GM12878 (cell line): ENCODE data around the gene EHBP1. TPM values are rescaled to one million over a fixed set of nuclear protein-coding genes. Genes with fewer than 3 reads are reported as not detected.

Experiments used
- ATAC-seq: fragments of 200-7000 bp; cut with Tn5 transposase; 3 replicates; pipeline ENCODE4 v1.9.1; 2020; ENCODE audit warnings: mild to moderate bottlenecking, moderate library complexity
- BruUV-seq: library from RNA; stranded (reverse); fragments of 400-500 nt; replicated peaks from 2 replicates; lab custom pipeline; 2021; lab: Mats Ljungman, UMichigan
- CTCF ChIA-PET: fragments of 300-600 bp; sonication (Branson Sonifier 250); formaldehyde crosslinking; extraction: SDS; loops from one replicate; lab custom pipeline; 2021; ENCODE audit warnings: inconsistent platforms; lab: Yijun Ruan, JAX
- POLR2A ChIA-PET: fragments of 350-600 bp; formaldehyde crosslinking; extraction: SDS; loops from one replicate; lab custom pipeline; 2021; ENCODE audit warnings: inconsistent platforms; lab: Charles Lee
- RAD21 ChIA-PET: fragments of 300-600 bp; sonication (Branson Sonifier 250); formaldehyde crosslinking; loops from one replicate; lab custom pipeline; 2023; ENCODE audit warnings: antibody characterized with exemption; ENCODE audit not compliant: unreplicated experiment; lab: Charles Lee
- SMC1A ChIA-PET: fragments of 300-600 bp; sonication (Branson Sonifier 250); formaldehyde crosslinking; loops from one replicate; lab custom pipeline; 2023; ENCODE audit not compliant: unreplicated experiment, uncharacterized antibody; lab: Charles Lee
- DNase-seq: peaks from one replicate; pipeline ENCODE4 v3.0.0-alpha.2; 2011; ENCODE audit warnings: low read depth, low spot score
- FAIRE-seq: peaks from 3 replicates; lab custom pipeline; 2011; peaks lifted over from hg19 to GRCh38; lab: Jason Lieb, UNC
- H2AFZ ChIP-seq: 2 replicates; pipeline ENCODE4 v1.6.0; 2011; ENCODE audit warnings: low read depth, low read length, control low read depth; ENCODE audit not compliant: control insufficient read depth
- H3K27ac ChIP-seq: 2 replicates; pipeline ENCODE4 v1.5.1; 2011; ENCODE audit warnings: control low read depth; ENCODE audit not compliant: control insufficient read depth, insufficient read depth
- H3K27me3 ChIP-seq, 2 experiments: replicated peaks in 1 of 2; 2 replicates each; pipeline versions ENCODE4 v1.6.0 to v1.6.1; 2011; ENCODE audit warnings: low read length in 1 of 2; ENCODE audit not compliant: control insufficient read depth in 2 of 2, insufficient read depth in 2 of 2
- H3K36me3 ChIP-seq, 2 experiments: 2 replicates each; pipeline ENCODE4 v1.5.1; 2011; ENCODE audit warnings: low read length in 1 of 2; ENCODE audit not compliant: control insufficient read depth in 2 of 2, insufficient read depth in 2 of 2
- H3K4me1 ChIP-seq: 2 replicates; pipeline ENCODE4 v1.6.1; 2011; ENCODE audit warnings: mild to moderate bottlenecking, low read length, moderate library complexity, mixed read lengths; ENCODE audit not compliant: control insufficient read depth, insufficient read depth
- H3K4me2 ChIP-seq: 2 replicates; pipeline ENCODE4 v1.6.0; 2011; ENCODE audit warnings: control low read depth; ENCODE audit not compliant: control insufficient read depth, insufficient read depth
- H3K4me3 ChIP-seq: fragments of 200-600 bp; sonication (generic); 2 replicates; pipeline ENCODE4 v1.5.1; 2016
- H3K79me2 ChIP-seq: 2 replicates; pipeline ENCODE4 v1.6.0; 2011; ENCODE audit warnings: low read length; ENCODE audit not compliant: control insufficient read depth, insufficient read depth
- H3K9ac ChIP-seq: 2 replicates; pipeline ENCODE4 v1.8.0; 2011; ENCODE audit warnings: low read length, control low read depth, mixed read lengths; ENCODE audit not compliant: control insufficient read depth, insufficient read depth
- H3K9me3 ChIP-seq: replicated peaks from 3 replicates; pipeline ENCODE4 v1.5.1; 2011; ENCODE audit warnings: mild to moderate bottlenecking, low read length; ENCODE audit not compliant: control insufficient read depth, insufficient read depth
- H4K20me1 ChIP-seq: 2 replicates; pipeline ENCODE4 v1.6.0; 2011; ENCODE audit not compliant: control insufficient read depth, insufficient read depth
- CHD2 ChIP-seq: IDR thresholded peaks from 2 replicates; pipeline ENCODE4 v1.6.1; 2011; ENCODE audit warnings: low read depth, low read length, improper control_type of control experiment, borderline replicate concordance
- ETV6 ChIP-seq, 2 experiments: fragments of 450-650 bp in 1 of 2; IDR thresholded peaks in 1 of 2; conservative IDR thresholded peaks in 1 of 2; 2 replicates each; pipeline ENCODE4 v1.6.1; 2014; ENCODE audit warnings: antibody characterized with exemption in 1 of 2, borderline replicate concordance in 1 of 2, low read depth in 1 of 2, mild to moderate bottlenecking in 1 of 2, moderate library complexity in 1 of 2
- PAX8 ChIP-seq: fragments of 450-650 bp; IDR thresholded peaks from 2 replicates; pipeline ENCODE4 v1.6.1; 2017; ENCODE audit warnings: mild to moderate bottlenecking, moderate library complexity
- POLR2AphosphoS2 ChIP-seq: IDR thresholded peaks from 2 replicates; pipeline ENCODE4 v1.6.1; 2011; ENCODE audit warnings: low read depth, mild to moderate bottlenecking, low read length, improper control_type of control experiment, moderate library complexity
- POLR2AphosphoS5 ChIP-seq: IDR thresholded peaks from 2 replicates; pipeline ENCODE4 v1.6.1; 2011; ENCODE audit warnings: mild to moderate bottlenecking, low read length, inconsistent platforms
- STAT1 ChIP-seq: fragments of 450-650 bp; conservative IDR thresholded peaks from 2 replicates; pipeline ENCODE4 v1.6.1; 2014; ENCODE audit warnings: antibody characterized with exemption, mild to moderate bottlenecking
- STAT3 ChIP-seq: IDR thresholded peaks from 2 replicates; pipeline ENCODE4 v1.6.1; 2011; ENCODE audit warnings: low read depth, low read length, improper control_type of control experiment
- TBL1XR1 ChIP-seq: IDR thresholded peaks from 2 replicates; pipeline ENCODE4 v1.6.1; 2012; ENCODE audit warnings: low read depth, low read length, improper control_type of control experiment
- TCF12 ChIP-seq: IDR thresholded peaks from 2 replicates; pipeline ENCODE4 v1.6.1; 2011; ENCODE audit warnings: low read depth, mild to moderate bottlenecking, low read length
- USF1 ChIP-seq: IDR thresholded peaks from 2 replicates; pipeline ENCODE4 v1.6.1; 2011; ENCODE audit warnings: borderline replicate concordance, low read depth, mild to moderate bottlenecking, moderate library complexity, mixed read lengths, low read length; ENCODE audit not compliant: insufficient read depth; ENCODE audit errors: extremely low read length
- ZSCAN29 ChIP-seq: fragments of 450-650 bp; IDR thresholded peaks from 2 replicates; pipeline ENCODE4 v1.6.1; 2017; ENCODE audit warnings: mild to moderate bottlenecking, moderate library complexity
- in situ Hi-C: fragments of 300-500 bp; cut with MboI; formaldehyde crosslinking; loops from 9 replicates; pipeline ENCODE4 v1.14.3; 2018; ENCODE audit warnings: mixed read lengths
- intact Hi-C: fragments of 100-400 bp; cut with micrococcal nuclease; formaldehyde crosslinking; loops from one replicate; pipeline ENCODE4 v1.14.2; 2022; ENCODE audit not compliant: unreplicated experiment
- polyA plus RNA-seq, 11 experiments: library from polyadenylated mRNA; depleted of rRNA in 4 of 11; unstranded in 6 of 11; stranded (reverse) in 5 of 11; fragments of >200 nt; fragmentation: Nextera tagmentation in 4 of 11; fragmentation: Illumina TruSeq in 1 of 11; extraction: Ambion mirVana in 4 of 11; extraction: Trizol in 1 of 11; gene quantifications; 1 replicate in 1 of 11; 2 replicates in 10 of 11; pipeline versions ENCODE4 v1.2.1 to v1.2.3, GENCODE V29; 2011 to 2016; ENCODE audit warnings: inconsistent platforms in 2 of 11, missing spikeins in 2 of 11, low read depth in 1 of 11
- total RNA-seq, 4 experiments: library from RNA; depleted of rRNA in 3 of 4; stranded (reverse); fragments of >200 nt in 3 of 4; fragmentation: Illumina TruSeq in 1 of 4; extraction: Trizol in 1 of 4; gene quantifications; 2 replicates each; pipeline versions ENCODE4 v1.2.1 to v1.2.3, GENCODE V29; 2013 to 2021
- TF ChIP-seq, protein P1 (sequence below): IDR thresholded peaks from 2 replicates; pipeline ENCODE4 v1.6.1; 2012; ENCODE audit warnings: low read depth, low read length, improper control_type of control experiment
- TF ChIP-seq, protein P2 (sequence below): fragments of 450-650 bp; formaldehyde crosslinking; IDR thresholded peaks from 2 replicates; pipeline ENCODE4 v1.5.0; 2022; ENCODE audit warnings: mild to moderate bottlenecking, missing genetic modification characterization

Gene EHBP1
- total and polyA plus RNA-seq, 10 of the 15 experiments (the other 5 are each of a cell fraction or from before 2014, with no cell fraction given) = 5.7 to 26.1 (median 13.6) TPM

DNA sequence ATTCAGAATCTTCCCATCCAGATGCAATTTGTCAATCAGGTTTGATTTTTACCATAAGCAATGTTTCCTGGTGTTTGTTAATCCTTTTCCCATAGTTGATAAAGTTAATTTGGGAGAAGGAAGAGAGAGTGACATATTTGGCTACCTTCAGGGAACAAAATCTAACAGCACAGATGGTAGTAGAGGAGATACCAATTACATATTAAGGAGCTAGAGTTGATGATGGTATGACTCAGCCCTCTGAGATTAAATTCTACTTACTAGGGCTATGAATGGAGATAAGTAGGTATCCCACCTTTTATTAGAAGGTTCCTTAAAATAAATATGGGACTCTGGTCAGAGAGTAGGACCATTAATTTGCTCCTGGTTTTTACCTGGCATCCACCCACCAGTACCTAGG lies 139.7 kb downstream of the EHBP1 start (continued):
- TF ChIP-seq ETV6 (conservative IDR thresholded peaks at IDR 0.05 in 1 of 2, IDR thresholded peaks at IDR 0.05 in 1 of 2; ENCODE audit: borderline replicate concordance in 1 of 2, low read depth in 1 of 2) = no peak
- TF ChIP-seq POLR2AphosphoS5 = no peak
- no peak for TF ChIP-seq PAX8
- no peak for TF ChIP-seq STAT3

GRCh38 chr2:62852254-62852653 lies 146.7 kb downstream of the EHBP1 start:
- POLR2A ChIA-PET = no interaction called here
- no peak for DNase-seq
- Histone ChIP-seq H3K27me3 (no peaks in the 10 kb centered on the region), H2AFZ (no peak overlapping the region), H3K79me2 (no peaks in the 10 kb centered on the region), H3K9me3 (no peaks in the 10 kb centered on the region), H4K20me1 (no peaks in the 10 kb centered on the region), H3K4me3 (no peak overlapping the region), H3K4me2 (no peak overlapping the region), H3K9ac (no peak overlapping the region), H3K27ac (no peak overlapping the region), H3K4me1 (no peaks in the 10 kb centered on the region), H3K36me3 (no peaks in the 10 kb centered on the region; a peak in 1 of 4 replicates)
- intact Hi-C loops = no loop called here
- RAD21 ChIA-PET = no interaction called here
- ATAC-seq = no peak
- TF ChIP-seq POLR2AphosphoS2 (no peak), TCF12 (no peak), TBL1XR1 (no peak), STAT1 (no peak), CHD2 (no peak), ZSCAN29 (no peak), USF1 (no peak)
- TF ChIP-seq, protein P1, sequence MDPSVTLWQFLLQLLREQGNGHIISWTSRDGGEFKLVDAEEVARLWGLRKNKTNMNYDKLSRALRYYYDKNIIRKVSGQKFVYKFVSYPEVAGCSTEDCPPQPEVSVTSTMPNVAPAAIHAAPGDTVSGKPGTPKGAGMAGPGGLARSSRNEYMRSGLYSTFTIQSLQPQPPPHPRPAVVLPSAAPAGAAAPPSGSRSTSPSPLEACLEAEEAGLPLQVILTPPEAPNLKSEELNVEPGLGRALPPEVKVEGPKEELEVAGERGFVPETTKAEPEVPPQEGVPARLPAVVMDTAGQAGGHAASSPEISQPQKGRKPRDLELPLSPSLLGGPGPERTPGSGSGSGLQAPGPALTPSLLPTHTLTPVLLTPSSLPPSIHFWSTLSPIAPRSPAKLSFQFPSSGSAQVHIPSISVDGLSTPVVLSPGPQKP = no peak
- TF ChIP-seq, protein P2, sequence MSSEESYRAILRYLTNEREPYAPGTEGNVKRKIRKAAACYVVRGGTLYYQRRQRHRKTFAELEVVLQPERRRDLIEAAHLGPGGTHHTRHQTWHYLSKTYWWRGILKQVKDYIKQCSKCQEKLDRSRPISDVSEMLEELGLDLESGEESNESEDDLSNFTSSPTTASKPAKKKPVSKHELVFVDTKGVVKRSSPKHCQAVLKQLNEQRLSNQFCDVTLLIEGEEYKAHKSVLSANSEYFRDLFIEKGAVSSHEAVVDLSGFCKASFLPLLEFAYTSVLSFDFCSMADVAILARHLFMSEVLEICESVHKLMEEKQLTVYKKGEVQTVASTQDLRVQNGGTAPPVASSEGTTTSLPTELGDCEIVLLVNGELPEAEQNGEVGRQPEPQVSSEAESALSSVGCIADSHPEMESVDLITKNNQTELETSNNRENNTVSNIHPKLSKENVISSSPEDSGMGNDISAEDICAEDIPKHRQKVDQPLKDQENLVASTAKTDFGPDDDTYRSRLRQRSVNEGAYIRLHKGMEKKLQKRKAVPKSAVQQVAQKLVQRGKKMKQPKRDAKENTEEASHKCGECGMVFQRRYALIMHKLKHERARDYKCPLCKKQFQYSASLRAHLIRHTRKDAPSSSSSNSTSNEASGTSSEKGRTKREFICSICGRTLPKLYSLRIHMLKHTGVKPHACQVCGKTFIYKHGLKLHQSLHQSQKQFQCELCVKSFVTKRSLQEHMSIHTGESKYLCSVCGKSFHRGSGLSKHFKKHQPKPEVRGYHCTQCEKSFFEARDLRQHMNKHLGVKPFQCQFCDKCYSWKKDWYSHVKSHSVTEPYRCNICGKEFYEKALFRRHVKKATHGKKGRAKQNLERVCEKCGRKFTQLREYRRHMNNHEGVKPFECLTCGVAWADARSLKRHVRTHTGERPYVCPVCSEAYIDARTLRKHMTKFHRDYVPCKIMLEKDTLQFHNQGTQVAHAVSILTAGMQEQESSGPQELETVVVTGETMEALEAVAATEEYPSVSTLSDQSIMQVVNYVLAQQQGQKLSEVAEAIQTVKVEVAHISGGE = no peak
- CTCF ChIA-PET = interaction anchor here (1.1 kb wide), 1 partner anchor 10 kb away, joined by 3 read pairs; no protein-coding TSS in a partner anchor
- SMC1A ChIA-PET = interaction anchor here (0.6 to 1.3 kb wide), 3 partner anchors 9 to 128 kb away, joined by 3 to 4 read pairs (median 4); no protein-coding TSS in a partner anchor
- FAIRE-seq = no peak
- BruUV-seq = no TSS peak
- in situ Hi-C loops = no loop called here
